Breast epithelium (tissue), 4 donors: ENCODE data around the gene SENP6. TPM values are rescaled to one million over a fixed set of nuclear protein-coding genes. Genes with fewer than 3 reads are reported as not detected.

Experiments
- DNase-seq, 2 donors: peaks; one replicate each; pipeline ENCODE4 v3.0.0-alpha.2; 2019; ENCODE audit warnings: low spot score in 2 of 2
- H3K27ac ChIP-seq, 2 donors: fragments of 200-600 bp; sonication (generic) in 1 of 2; one replicate each; pipeline ENCODE4 v1.5.1; 2016 to 2019; ENCODE audit warnings: mild to moderate bottlenecking in 1 of 2
- H3K27me3 ChIP-seq, 2 donors: fragments of 200-600 bp; sonication (generic) in 1 of 2; one replicate each; pipeline versions ENCODE4 v1.5.1 to v1.6.0; 2017 to 2019; ENCODE audit warnings: control low read depth in 1 of 2, mild to moderate bottlenecking in 1 of 2
- H3K36me3 ChIP-seq: fragments of 200-600 bp; one replicate; pipeline ENCODE4 v1.5.1; 2019
- H3K4me1 ChIP-seq, 2 donors: fragments of 200-600 bp; sonication (generic); one replicate each; pipeline ENCODE4 v1.5.1; 2016 to 2019; ENCODE audit warnings: control low read depth in 1 of 2
- H3K4me3 ChIP-seq, 3 donors: fragments of 200-600 bp; sonication (generic); 1 replicate in 2 of 3; 2 replicates in 1 of 3; pipeline ENCODE4 v1.5.1; 2016 to 2019; ENCODE audit warnings: mild to moderate bottlenecking in 3 of 3, moderate library complexity in 2 of 3
- H3K9me3 ChIP-seq, 2 donors: fragments of 200-600 bp; sonication (generic) in 1 of 2; one replicate each; pipeline ENCODE4 v1.5.1; 2016 to 2019; ENCODE audit warnings: control low read depth in 1 of 2
- CTCF ChIP-seq, 3 donors: fragments of 450-650 bp; IDR thresholded peaks; one replicate each; pipeline ENCODE4 v1.5.1; 2016 to 2017; ENCODE audit warnings: antibody characterized with exemption in 3 of 3, mild to moderate bottlenecking in 3 of 3, moderate library complexity in 3 of 3
- POLR2A ChIP-seq: fragments of 450-650 bp; IDR thresholded peaks from one replicate; pipeline ENCODE4 v1.6.1; 2016; ENCODE audit warnings: antibody characterized with exemption, mild to moderate bottlenecking, moderate library complexity
- POLR2AphosphoS5 ChIP-seq, 3 donors: sonication (generic); formaldehyde crosslinking; IDR thresholded peaks; one replicate each; pipeline ENCODE4 v1.6.1; 2017; ENCODE audit warnings: antibody characterized with exemption in 3 of 3
- intact Hi-C: fragments of 100-400 bp; cut with DNase I; formaldehyde crosslinking; loops from one replicate; pipeline ENCODE4 v1.15.1; 2023; ENCODE audit warnings: low total_unique reads
- total RNA-seq, 3 donors: library from RNA; depleted of rRNA; stranded (reverse); fragments of >200 nt; gene quantifications; one replicate each; pipeline ENCODE4 v1.1.0, GENCODE V29; 2016

SENP6 gene
- total RNA-seq, 3 donors from 2014 or later: 93.5 to 189 (median 152) TPM

- Histone ChIP-seq H3K27ac (no peak overlapping the region), H3K36me3 (no peaks in the 10 kb centered on the region), H3K4me1 (peaks cover 0 to 12% of the 10 kb centered on the region in 2 donors), H3K4me3 (no peak overlapping the region), H3K27me3 (no peaks in the 10 kb centered on the region), H3K9me3 (no peaks in the 10 kb centered on the region)
- intact Hi-C loops: no loop called here
- DNase-seq: no peak
- no peak for TF ChIP-seq POLR2A
- no peak for TF ChIP-seq CTCF (IDR thresholded peaks at IDR 0.05)
- no peak for TF ChIP-seq POLR2AphosphoS5 (IDR thresholded peaks at IDR 0.05)
These were observed 16.8 kb downstream of the SENP6 start for GRCh38 chr6:75618437-75618836.

GRCh38 chr6:75619230-75619899 lies 17.7 kb downstream of the SENP6 start:
- Histone ChIP-seq H3K27ac (peak overlapping the region; percentile 2 to 54), H3K36me3 (no peaks in the 10 kb centered on the region), H3K27me3 (no peaks in the 10 kb centered on the region), H3K4me1 (peaks cover 0 to 7% of the 10 kb centered on the region in 2 donors), H3K4me3 (peak overlapping the region in 1 of 3 donors; percentile 0), H3K9me3 (no peaks in the 10 kb centered on the region)
- DNase-seq: no peak
- TF ChIP-seq POLR2A (no peak), POLR2AphosphoS5 (IDR thresholded peaks at IDR 0.05) (no peak), CTCF (IDR thresholded peaks at IDR 0.05) (no peak)
- intact Hi-C loops: no loop called here

- no peak for TF ChIP-seq POLR2A
- no peak for TF ChIP-seq CTCF (IDR thresholded peaks at IDR 0.05)
- TF ChIP-seq POLR2AphosphoS5 (IDR thresholded peaks at IDR 0.05): no peak
- intact Hi-C loops: no loop called here
- H3K4me1 ChIP-seq: peaks cover 0 to 7% of the 10 kb centered on the region in 2 donors
These were observed 19.0 kb downstream of the SENP6 start for GRCh38 chr6:75620381-75621304.

GRCh38 chr6:75621846-75622245 lies 20.2 kb downstream of the SENP6 start:
- no peak for DNase-seq
- intact Hi-C loops: no loop called here
- Histone ChIP-seq H3K27me3 (no peaks in the 10 kb centered on the region), H3K27ac (no peak overlapping the region), H3K4me3 (no peak overlapping the region), H3K4me1 (peaks cover 0 to 7% of the 10 kb centered on the region in 2 donors), H3K36me3 (no peaks in the 10 kb centered on the region), H3K9me3 (no peaks in the 10 kb centered on the region)
- TF ChIP-seq POLR2AphosphoS5 (IDR thresholded peaks at IDR 0.05) (no peak), CTCF (IDR thresholded peaks at IDR 0.05) (no peak), POLR2A (no peak)

More at GRCh38 chr6:75620381-75621304, 19.0 kb downstream of the SENP6 start:
- no peaks in the 10 kb centered on the region for H3K36me3 ChIP-seq
- no peaks in the 10 kb centered on the region for H3K9me3 ChIP-seq
- peak overlapping the region in 1 of 2 donors; percentile 61 for H3K27ac ChIP-seq
- H3K27me3 ChIP-seq: no peaks in the 10 kb centered on the region
- no peak overlapping the region for H3K4me3 ChIP-seq
- no peak for DNase-seq

- H3K4me1 ChIP-seq: peaks cover 0 to 7% of the 10 kb centered on the region in 2 donors
- no peak overlapping the region for H3K27ac ChIP-seq
- TF ChIP-seq POLR2A: no peak
- DNase-seq: no peak
- H3K4me3 ChIP-seq: no peak overlapping the region
- no peaks in the 10 kb centered on the region for H3K9me3 ChIP-seq
- no peaks in the 10 kb centered on the region for H3K36me3 ChIP-seq
- intact Hi-C loops: no loop called here
- no peaks in the 10 kb centered on the region for H3K27me3 ChIP-seq
These were observed 21.8 kb downstream of the SENP6 start for GRCh38 chr6:75623491-75623890.
